HG02870 (cell line): ENCODE measurements around the gene PDGFA.

Experiments used
- ATAC-seq: cut with Tn5 transposase; IDR thresholded peaks from one replicate; pipeline ENCODE4 v1.9.1; 2021; ENCODE audit warnings: mild to moderate bottlenecking, moderate library complexity; ENCODE audit not compliant: unreplicated experiment

The PDGFA gene

DNA sequence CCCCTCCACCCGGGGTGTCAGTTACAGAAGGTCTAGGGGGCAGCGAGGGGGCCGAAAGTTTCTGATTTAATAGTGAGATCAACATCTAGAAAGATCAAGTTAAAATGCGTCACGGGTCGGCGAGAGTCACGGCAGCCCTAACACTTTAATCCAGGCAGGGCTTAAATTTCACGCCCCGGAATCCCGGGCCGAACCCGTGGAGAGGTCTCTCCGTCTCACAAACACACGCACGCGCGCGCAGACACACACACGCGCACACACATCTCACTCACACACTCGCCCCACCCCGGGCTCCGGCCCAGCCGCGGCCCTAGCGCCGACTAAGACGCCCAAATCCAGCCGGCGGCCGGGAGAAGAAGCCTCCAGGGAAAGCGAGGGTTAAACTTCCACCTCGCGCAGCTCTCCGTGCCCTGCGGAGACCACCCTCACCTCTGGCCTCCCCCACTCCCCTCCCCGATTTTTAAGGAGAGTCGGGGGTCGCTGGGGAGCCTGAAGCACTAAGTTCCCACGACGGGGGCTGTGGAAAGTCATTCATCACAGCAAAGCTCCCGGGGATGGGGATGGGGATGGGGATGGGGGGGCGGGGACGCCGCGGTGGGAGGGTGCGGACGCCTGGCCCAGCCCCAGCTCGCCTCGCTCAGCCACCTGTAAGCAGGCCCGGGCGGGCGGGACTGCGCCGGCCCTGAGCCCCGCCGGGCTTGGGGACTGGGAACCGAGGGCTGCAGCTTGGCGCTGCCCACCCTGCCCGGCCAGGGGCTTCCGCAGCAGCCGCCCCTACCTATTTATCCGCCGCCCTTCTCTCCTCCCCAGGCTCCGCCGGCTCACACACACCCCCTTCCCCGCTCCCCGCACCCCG is 1.6 kb downstream of the PDGFA start:
- ATAC-seq = no peak

DNA sequence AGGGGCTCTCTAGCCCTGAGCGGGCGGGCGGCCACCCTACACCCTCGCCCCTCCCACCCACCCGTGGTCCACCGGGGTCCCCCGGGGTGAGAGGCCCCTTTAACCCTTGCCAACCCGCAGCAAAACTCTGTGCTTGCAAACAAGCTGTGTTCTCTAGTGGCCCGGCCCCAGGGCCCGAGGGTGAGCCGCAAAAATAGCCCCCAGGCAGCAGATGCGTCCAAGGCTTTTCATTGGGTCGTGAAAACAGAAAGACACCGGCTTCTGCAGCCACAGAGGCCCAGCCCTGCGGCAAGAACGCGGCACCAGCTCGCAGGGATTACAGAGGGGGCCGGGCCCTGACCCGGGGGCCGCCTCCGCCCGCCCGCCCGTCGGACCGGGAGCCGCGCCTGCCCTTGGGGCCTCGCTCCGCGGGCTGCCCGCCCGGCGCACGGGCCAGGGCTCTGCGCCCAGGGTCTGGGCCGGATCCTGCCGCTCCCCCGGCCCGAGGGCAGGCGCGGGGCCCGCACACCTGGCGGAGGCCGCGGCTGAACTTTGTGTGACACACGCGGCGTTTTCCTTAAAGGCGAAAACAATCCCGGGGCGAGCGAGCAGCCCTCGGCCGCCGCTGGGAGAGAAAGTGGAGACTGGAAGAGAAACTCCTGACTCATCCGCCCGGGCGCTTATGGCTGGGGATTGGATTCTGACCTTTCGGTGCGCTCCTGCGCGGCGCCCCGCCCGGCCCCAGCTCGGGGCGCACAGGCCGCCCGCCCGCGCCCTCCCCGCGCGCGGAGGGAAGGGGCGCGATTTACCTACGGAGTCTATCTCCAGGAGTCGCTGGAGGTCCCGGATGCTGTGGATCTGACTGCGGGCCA is 2.8 kb downstream of the PDGFA start:
- ATAC-seq = no peak

DNA sequence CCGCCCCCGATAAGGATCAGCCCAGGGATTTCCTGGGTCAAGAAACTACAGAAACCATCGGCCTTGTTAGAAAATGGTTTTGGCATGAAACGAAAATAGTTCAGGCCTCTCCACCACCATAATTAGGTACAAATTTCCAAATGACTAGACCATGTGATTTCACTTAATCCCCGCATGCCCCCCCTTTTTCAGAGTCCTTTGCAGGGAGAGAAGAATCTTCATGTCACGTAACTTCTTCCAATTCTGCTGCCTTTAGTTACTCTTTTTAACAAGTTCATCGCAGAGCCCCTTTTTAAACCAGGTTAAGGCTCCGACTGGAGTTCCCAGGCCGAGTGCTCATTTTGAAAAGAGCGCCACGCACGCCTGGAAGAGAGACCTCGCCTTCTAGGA is 3.4 kb downstream of the PDGFA start:
- ATAC-seq = no peak

DNA sequence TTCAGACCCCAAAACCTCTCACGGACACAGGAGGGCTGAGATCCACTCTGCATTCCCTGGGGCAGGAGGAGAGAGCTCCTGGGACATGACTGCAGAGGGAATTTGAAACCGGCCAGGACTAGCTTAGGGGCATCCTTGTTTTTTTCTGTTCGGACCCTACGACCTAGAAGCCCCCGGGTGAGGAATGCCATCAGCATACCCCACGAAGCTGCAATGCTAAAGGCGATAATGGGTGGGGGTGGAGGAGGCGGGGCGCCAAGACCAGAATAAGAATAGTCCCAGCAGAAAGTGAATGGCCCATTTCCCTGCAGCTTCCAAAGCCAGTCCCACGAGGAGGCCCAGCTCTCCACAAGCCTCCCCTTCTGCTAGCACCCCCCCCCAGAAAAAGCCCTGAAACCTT is 4.0 kb downstream of the PDGFA start:
- no peak for ATAC-seq

DNA sequence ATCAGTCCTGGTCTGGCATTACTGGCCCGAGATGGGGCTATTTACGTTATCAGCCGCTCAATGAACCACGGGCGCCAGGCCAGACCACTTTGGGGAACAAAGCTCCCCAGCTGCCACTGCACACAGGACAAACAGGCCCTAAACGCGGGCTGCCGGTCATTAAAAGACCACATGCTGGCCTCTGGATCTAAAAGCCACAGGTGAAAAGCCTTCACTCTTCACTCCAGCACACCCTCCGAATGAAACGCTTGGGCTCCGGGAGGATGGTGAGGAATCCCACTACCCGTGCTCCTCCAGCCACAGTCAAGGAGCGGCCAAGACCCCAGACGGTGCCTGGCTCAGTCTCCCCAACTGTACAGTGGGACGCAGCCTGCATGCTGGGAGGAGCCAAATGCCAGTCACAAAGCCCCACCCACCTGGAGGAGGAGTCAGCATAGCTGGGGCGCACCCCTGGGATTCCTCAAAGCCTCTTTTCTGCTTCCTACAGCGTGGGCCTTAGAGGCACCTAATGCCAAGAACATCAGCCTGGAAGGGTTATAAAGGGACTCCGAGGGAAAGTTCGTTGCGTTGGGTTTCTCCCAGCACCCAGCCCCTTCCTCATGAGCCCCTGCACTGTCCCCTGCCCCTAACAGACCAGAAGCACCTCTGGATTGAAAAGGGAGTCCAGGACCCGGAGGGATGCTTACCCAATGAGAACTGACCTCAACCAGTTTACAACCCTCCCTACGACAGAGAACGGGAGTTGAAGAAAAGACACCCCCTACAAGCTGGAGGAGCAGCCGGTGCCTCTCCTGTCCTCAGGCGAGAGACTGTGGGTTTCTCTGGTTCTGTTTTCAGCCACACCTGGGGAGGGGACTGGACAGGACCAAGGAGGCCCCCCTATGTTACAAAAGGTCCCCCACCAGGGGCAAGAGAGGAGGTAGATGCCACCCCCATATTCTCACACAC is 4.7 kb downstream of the PDGFA start:
- no peak for ATAC-seq

DNA sequence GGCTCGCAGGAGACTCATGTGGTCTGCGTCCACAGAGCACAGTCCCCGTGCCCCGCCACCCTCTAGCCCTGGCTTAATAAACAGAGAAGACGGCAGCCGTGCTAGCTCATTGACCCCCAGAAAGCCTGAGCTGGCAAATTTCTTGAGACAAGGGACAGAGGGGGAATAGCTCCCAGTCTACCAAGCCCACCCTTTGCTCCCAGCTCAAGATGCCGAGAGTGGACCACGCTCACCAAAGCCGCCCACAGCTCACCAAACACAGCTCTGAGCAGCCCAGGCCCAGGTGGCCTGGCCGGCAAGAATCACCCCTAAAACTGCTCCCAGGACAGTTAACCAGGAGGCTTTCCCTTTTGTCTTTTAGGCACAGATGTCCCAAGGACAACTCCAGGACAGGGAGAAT is 5.4 kb downstream of the PDGFA start:
- no peak for ATAC-seq

DNA sequence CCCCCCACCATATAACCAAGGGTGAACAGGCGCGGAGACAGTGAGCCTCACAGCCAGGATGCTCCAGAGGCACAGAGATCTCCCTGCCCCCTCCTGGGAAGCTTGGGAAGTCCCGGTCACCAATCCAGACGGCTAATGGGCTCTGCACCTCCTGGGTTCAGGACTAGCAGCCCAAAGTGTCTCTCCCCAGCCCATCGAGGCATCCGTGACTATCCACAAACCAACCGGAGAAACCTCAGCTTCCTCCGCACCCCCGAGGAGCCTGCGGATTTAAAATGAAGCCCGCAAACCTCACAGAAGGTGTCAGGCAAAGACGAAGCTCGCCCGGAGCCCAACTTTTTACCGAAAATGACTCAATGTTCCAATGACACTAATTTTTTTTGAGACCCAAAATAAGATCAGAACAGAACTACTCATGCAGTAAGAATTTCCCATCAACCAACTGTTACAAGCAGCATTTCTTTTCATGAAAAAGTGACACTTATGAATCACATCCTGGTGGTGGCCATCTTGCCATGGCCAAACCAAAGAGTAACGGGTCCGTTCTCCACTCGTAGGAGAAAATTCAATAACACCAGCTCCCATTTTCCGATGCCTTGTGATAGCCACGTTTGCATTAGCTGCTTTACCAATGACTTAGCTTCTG is 6.0 kb downstream of the PDGFA start:
- no peak for ATAC-seq

DNA sequence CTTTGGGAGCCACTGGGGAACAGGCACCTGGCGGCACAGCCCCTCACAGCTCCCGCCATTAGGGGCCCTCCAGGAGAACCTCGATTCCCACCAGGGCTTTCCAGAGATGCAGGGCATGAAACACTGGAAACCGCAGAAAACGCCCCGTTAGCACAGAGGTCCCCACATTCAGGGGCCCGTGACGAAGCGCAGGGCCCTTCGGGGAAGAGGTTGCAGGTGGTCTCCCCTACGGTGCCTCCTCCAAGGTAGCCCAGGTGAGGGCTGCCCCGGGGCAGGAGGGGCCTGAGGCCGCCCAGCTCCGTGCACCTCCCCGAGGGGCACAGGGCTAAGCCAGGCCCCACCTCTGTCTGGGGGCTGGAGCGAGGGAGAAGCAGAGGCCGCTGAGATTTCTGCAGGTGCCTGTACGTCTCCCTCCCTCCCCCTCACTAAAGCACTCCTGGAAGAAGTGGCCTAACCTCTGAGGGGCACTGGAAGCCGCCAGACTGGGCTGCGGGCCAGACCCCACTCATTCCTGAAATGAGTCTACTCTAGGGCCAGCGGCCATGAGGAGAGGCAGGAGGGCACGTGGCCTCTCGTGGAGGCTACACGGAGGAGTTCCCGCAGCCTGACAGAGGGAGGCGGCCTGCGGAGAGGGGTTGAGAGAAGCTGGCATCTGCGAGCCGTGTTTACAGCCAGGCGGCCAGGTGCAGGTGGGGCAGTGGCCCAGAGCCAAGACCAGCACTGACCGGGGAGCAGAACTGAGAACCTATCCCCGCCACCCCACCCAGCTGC is 6.9 kb downstream of the PDGFA start:
- no peak for ATAC-seq

DNA sequence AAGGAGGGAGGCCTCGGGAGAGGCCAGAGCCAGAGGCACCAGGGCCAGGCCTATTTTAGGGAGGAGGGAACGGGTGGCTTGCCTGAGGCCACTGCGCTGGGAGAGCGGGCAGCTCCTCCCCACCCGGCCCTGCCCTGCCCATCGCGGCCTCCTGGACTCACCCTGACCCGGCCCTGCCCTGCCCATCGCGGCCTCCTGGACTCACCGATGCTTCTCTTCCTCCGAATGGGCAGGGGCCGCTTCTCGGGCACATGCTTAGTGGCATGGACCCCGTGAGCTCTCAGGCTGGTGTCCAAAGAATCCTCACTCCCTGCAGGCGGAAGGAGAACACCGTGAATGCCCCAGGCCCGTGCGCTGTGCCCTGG is 7.5 kb downstream of the PDGFA start:
- ATAC-seq = no peak

DNA sequence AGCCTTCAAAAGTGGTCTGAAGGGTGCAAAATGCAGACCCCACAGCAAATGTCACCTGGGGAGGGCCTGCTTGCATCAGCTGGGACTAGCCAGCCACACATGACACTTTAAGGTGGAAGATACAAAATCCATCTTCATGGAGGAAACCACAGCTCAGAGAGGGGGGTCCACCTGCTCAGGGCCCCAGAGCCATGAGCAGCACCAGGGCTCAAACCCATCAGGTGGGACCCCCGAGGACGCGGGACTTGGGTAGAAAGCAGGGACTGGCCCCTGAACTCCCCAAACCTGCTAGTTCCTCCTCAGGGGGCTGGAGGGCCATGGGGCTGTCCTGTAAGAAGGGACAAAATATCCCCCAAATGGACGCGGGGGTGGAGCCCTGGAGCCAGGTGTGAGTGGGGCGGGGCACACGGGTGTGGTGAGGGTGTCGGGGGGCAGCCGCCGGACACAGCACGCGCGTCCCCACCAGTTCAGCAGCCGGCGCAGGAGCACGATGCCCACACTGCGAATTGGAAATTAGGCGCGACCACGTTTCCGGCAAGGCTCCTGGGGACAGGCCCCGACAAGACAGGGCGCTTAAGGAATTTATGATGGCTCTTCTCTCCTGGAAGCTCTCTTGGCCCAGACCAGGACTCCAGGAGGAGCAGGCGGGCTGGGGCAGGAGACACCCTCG is 8.0 kb downstream of the PDGFA start:
- ATAC-seq = no peak

DNA sequence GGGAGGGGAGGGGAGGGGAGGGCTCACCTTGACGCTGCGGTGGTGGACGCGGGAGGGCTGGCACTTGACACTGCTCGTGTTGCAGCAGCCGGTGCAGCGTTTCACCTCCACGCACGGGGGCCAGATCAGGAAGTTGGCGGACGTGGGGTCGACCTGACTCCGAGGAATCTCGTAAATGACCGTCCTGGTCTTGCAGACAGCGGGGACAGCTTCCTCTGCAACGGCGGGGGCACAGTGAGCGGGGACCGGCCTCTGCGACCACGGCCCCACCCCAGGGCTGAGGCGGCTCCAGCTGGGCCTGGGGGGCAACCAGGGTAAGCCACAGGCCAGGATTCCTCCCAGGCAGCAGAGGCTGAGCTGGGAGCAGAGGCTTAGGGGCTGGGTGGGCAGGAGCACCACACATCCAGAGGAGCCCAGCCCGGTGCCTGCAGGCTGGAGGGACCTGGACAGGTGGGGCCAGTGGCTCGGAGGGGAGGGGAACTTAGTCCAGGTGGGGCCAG is 8.8 kb downstream of the PDGFA start:
- ATAC-seq = no peak

DNA sequence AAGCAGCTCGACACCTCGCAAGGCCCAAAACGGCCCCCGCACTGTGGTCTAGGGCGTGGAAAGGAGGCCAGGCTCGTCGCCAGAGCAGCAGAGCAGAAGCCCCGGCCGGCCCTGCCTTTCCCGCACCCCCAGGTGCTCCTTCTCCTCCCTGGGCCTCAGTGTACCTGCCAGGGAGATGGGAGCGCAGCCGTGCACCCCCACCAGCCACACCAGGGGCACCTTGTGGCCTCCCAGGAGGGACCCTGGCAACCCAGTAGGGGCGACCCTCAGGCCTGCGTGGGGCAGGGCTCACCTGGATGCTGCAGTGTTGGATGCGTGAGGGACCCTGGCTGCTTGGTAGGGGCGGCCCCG is 9.5 kb downstream of the PDGFA start:
- ATAC-seq = no peak

DNA sequence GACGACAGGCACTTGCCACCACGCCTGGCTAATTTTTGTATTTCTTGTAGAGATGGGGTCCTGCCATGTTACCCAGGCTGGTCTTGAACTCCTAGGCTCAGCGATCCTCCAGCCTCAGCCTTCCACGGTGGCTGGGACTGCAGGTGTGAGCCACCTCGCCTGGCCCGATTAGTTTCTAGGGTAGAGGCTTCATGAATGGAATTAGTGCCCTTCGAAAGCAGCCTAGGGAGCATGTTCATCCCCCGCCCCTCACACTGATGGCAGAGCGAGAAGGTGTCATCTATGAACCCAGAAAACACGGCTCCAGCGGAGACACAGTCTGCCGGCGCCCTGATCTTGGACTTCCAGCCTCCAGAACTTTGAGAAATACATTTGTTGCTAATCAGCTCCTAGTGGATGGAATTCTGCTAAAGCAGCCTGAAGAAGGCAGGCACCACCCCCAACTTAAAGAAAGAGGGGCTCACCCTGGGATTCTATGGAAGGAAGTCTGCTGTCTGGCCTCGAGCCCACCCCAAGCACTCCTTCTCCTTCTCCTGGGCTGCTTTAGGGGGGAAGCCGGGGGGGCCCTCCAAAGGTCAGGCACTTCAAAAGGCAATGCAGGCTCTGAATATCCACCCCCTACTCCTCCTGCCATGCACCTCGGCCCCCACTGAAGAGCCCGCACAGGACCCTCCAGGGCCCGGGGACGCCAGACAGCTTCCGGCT is 10.1 kb downstream of the PDGFA start:
- no peak for ATAC-seq

DNA sequence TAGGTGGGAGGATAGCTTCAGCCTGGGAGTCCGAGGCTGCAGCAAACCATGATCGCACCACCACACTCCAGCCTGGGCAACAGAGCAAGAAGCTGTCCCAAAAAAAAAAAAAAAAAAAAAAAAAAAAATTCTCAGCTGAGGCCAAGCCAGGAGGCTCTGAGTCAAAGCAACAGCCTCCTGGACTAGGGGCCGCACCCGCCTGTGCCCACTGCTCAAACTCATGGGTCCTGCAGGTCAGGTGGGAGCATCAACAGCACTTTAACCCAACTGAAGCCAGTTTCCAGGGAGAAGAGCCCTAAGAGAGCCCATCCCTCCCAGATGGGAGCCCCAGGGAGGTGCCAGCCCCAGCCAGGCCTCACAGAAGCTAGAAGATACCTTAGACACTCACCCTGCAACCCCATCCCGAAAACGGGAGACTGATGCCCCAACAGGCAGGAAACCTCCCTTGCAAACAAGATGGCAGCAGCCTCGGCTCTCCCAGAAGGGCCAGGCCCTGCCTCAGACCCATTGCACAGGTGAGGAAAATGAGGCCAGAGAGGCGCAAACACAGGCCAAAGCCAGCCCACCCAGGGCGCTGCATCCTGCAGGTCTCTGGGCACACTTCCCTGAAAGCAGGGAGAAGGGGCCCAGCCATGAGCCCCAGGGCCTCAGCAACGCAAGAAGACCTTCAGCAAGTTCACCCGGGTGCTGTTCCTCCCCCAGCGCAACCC is 11.0 kb downstream of the PDGFA start:
- no peak for ATAC-seq

DNA sequence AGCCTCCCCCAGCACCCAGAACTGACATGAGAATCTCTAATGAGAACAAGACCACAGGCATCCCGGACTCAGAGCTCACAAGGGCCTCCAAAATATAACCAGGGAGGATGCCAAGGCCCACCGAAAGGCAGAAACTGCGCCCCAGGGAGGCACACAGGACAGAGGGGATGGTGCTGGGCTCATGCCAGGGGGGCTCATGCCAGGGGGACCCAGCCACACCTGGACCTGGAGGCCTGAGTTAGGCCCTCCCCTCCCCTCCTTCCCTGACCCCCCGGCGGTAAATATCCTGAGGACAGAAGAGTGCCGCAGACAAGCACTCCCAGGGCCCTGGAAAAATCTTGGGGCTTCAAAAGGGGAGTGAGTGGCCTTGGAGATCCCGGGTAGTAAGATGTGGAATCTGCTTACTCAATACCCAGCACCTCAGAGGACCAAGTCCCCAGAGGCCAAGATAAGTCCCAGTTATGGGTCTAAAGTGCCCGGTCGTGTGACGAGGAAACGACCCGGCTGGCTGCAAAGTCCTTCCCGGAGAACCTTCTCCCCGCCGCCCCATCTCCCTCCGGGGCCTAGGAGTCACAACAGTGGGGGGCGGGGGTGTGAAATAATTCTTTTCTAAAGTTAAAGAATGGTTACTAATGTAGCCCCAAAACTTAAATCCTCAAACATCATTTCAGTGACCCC is 11.9 kb downstream of the PDGFA start:
- ATAC-seq = no peak

DNA sequence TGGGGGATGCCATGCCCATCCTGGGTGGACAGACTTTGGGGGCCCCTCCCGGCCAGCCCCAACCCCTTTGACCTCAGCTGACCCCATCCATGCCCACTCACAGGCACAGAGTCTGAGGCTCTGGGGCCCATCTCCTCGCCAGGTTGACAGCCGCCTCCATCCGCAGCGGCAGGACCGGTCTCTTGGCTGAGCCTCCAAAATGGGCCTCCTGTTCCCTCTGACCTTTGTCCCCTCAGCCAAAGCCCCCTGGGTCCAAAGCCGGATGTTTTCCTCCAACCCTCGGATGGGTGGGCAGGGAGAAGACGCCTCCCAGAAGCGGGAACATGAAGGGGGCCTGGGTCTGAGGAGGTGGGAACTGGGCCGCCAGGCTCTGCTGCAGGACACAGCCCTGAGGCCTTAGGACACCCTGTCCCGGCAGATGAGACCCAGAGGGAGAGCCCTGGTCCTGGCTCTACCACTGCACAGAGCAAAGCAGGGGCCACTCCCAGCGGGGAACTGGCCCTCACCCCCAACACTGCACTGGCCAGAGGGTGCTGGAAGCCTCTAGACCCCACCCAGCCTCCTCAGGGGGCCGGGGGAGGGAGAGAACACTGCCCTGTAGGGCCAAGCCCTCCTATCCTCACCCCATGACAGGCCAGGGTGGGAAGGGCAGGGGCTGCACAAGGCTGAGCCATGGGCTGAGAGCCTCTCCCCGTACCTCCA is 12.6 kb downstream of the PDGFA start:
- ATAC-seq = no peak

DNA sequence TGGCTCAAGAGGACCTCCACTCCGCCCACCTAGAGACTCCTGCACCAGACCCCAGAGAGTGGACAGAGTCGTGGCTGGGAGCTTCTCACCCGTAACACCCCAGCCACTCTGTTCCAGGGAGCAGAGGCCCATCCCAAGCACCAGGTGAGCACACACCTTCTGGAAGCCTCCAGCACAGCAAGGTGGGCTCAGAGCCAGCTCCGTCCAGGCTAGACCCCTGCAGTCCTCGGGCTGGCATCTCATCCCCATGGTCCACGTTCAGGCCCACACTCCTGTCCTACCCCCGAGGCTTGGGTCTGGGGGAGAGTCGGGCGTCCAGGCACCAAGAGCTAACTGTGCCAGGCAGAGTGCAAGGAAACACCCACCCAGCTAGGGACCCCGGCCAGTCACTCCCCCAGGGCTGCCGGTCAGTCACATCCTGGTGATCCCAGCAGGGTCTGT is 13.2 kb downstream of the PDGFA start:
- ATAC-seq = no peak
